ENCODE data around the gene CHGA.

CHGA gene

DNA sequence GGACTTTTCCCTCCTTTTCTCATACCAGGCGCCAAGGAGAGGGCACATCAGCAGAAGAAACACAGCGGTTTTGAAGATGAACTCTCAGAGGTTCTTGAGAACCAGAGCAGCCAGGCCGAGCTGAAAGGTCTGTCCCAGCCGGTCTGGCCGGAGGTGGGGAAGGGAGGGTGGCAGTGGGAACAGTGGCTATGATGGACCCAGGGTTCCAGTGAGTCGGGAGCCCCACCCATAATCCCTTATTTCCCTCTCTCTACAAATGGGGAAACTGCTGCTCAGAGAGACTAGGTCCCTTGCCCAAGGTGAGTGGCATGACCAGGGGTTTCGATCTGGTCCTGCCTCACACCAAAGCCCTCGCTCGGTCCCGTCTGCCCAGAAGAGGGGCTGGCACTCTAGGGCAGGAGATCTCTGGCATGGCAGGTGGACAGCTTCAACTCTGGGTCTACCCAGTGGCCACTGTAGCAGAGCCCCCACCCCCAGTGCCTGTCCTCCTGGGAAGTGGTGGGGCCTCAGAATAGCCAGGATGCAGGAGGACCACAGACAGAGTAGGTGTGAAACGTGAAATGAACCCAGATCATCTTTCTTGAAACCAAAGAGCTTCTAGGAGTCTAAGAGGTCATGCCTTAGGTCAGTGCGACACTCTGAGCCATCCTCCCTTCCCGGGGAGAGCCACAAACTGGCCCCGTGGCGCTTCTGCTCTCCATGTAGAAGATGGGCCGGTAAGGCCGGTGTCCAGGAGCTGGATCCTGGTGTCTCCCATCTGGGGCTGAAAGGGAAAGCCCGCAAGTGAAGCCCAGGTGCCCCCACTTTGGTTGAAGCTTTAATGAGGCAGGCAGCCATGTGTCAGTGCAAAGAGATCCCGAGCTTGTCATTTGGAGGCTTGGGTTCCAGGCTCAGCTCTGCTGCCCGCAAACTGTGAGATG, 7.0 kb downstream of the CHGA start:
- no peak for DNase-seq (ENCODE audit: low read depth in 2 of 2, low spot score in 1 of 2)

DNA sequence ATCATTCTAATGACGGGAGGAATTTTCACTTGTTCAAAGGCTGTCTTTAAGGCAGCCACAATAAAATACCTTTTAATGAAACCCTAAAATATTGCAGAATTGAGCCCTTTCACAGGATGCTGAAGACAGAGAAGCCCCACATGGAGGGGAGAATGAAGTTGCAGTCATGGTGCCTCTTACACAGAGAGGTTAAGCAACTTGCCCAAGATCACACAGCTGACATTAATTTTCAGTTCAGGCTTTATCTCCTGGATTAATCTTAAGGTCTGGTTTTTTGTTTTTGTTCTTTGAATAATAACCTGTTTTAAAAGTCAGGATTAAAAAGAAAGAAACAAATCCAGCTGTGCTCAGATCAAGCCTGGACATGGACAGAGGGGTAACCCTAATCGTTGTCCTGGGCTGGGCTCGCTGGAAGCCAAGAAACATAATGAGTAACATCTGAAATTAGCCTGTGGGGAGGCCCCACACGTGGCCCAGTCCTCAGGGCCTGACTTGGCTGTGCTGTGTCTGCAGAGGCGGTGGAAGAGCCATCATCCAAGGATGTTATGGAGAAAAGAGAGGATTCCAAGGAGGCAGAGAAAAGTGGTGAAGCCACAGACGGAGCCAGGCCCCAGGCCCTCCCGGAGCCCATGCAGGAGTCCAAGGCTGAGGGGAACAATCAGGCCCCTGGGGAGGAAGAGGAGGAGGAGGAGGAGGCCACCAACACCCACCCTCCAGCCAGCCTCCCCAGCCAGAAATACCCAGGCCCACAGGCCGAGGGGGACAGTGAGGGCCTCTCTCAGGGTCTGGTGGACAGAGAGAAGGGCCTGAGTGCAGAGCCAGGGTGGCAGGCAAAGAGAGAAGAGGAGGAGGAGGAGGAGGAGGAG, 8.0 kb downstream of the CHGA start:
- DNase-seq (ENCODE audit: low read depth in 2 of 2, low spot score in 1 of 2) = no peak

DNA sequence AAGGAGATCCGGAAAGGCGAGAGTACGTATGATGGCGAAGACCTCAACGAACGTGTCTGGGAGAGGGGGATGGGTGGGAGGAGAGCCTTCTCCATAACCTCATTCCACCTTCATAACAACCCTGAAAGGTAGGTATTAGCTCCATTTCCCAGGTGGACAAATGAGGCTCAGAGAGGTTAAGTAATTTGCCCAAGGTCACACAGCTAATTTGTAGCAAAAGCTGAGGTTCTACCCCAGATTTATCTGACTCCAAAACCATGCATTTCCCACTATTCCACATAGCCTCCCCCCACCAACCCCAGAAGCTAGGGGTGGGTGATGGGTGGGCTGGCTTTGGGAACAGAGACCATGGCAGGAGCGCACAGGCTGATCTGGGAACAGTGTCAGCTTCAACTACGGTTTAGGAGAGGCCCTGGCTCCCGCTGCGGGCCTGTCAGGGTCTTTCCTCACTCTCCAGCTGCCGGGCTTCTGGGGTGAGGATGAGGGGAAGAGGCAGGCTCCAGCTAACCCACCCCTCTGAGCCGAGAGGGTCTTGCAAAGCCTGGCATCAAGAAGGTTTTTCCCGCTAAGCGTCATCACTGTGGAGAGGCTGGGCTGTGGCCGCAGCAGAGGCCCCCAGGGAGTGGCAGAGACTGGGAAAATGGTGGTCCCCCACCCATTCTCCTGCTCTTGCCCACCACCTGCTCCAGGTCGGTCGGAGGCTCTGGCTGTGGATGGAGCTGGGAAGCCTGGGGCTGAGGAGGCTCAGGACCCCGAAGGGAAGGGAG, 8.9 kb downstream of the CHGA start:
- DNase-seq (ENCODE audit: low read depth in 2 of 2, low spot score in 1 of 2) = no peak

DNA sequence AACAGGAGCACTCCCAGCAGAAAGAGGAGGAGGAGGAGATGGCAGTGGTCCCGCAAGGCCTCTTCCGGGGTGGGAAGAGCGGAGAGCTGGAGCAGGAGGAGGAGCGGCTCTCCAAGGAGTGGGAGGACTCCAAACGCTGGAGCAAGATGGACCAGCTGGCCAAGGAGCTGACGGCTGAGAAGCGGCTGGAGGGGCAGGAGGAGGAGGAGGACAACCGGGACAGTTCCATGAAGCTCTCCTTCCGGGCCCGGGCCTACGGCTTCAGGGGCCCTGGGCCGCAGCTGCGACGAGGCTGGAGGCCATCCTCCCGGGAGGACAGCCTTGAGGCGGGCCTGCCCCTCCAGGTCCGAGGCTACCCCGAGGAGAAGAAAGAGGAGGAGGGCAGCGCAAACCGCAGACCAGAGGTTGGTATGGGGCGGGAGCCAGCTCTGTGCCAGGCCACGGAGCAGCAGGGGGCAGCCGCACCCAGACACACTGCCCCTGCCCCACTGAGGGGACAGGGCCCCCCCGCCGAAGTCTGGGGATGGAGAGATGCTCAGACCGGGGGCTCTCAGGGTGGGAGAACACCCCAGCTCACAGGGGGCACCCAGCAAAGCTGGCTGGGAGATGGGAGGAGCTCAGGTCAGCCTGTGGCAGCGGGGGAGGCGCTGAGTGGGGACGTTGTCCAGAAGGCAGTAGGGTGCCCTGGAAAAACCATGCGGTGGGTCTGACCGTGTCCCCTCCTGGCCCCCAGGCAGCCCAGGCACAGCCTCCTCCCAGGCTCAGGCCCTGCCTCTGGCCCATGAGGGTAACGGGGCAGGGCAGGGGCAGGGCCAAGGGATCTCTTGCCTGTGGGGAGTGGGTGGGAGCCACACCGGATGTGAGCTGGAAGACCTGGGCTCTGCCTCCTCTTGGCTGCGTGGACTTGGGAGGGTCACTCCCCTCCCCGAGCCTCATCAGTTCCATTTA, 9.8 kb downstream of the CHGA start:
- DNase-seq (ENCODE audit: low read depth in 2 of 2, low spot score in 1 of 2) = no peak

DNA sequence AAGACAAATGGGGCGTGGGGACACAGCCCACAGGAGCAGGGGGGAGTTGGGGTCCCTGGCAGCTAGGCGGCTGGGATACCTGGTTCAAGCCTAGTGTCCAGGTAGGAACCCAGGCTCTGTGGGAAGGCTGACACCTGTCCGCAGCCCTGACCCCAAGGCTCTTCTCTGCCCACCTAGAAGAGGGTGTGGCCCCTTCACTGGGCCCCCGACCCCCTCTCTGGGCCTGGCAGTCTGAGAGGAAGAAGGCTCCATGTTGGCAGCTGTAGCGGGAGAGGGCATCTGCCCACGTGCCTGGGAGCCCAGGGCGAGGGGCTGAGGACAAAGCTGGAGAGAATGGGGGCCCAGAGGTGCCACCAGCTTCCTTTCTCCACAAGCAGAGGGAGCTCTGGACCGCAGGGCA, 10.5 kb downstream of the CHGA start:
- DNase-seq (ENCODE audit: low read depth in 2 of 2, low spot score in 1 of 2) = no peak

DNA sequence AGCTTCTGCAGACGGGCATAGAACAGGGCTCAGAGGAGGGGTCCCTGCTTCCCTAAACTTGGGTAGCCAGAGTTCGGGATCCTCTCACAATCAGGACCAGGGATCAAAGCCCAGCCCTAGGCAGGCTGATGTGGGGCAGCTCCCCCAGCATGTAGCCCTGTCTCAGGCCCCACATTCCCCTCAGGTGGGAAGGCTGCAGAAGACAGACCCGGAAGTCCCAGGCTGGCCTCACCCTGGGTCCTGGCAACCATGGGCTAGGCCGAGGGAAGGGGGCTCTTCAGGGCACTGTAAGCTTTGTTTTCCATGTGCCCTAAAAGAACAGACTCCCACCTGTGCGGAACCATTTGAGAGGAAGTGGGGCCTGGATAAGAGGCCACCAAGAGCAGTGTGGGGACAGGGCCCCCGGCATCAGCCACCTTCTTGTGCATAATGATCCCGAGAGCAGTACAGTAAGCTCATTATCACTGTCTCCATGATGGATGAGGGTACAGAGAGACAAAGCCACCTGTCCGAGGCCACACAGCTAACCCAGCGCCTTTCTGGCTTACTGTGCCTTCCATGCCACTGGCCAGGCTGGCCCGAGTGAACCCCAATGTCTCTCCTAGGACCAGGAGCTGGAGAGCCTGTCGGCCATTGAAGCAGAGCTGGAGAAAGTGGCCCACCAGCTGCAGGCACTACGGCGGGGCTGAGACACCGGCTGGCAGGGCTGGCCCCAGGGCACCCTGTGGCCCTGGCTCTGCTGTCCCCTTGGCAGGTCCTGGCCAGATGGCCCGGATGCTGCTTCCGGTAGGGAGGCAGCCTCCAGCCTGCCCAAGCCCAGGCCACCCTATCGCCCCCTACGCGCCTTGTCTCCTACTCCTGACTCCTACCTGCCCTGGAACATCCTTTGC, 11.5 kb downstream of the CHGA start:
- no peak for DNase-seq (ENCODE audit: low read depth in 2 of 2, low spot score in 1 of 2)

DNA sequence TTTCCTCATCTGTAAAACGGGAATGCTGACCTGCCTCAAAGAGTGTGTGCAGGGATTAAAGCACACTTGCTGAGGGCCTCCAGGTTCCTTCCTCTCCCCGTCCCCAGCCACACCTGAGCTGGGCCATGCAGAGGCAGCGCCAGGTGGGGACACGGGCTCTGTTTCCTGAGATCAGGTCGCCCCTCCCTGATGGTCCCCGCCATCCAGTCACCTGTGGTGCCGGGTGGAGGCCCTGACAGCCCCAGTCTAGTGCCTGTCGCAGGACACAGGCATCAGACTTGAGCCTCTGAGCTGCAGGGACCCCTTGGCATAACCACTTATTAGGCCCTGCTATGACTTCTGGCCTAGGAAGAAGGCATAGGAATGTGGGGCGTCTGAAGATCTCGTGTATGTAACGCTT, 12.5 kb downstream of the CHGA start:
- no peak for DNase-seq (ENCODE audit: low read depth in 2 of 2, low spot score in 1 of 2)

DNA sequence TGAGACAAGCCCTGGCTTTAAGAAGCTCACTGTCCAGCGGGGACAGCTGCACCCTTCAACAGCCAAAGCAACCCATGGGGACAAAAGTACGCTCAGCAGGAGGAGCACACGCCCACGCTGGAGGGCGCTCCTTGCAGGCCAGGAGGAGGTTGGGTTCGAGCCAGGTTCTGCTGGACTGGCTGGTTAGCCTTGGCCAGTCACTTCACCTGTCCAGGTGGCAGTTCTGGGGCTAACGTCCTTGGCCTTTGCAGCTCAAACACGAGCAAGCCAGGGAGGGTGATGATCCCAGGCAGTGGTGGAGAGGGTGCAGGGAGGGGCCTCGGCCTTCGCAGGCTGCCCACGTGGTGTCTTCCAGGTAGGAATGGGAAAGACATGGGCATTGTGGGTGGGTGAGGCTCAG, 13.1 kb downstream of the CHGA start:
- no peak for DNase-seq (ENCODE audit: low read depth in 2 of 2, low spot score in 1 of 2)

DNA sequence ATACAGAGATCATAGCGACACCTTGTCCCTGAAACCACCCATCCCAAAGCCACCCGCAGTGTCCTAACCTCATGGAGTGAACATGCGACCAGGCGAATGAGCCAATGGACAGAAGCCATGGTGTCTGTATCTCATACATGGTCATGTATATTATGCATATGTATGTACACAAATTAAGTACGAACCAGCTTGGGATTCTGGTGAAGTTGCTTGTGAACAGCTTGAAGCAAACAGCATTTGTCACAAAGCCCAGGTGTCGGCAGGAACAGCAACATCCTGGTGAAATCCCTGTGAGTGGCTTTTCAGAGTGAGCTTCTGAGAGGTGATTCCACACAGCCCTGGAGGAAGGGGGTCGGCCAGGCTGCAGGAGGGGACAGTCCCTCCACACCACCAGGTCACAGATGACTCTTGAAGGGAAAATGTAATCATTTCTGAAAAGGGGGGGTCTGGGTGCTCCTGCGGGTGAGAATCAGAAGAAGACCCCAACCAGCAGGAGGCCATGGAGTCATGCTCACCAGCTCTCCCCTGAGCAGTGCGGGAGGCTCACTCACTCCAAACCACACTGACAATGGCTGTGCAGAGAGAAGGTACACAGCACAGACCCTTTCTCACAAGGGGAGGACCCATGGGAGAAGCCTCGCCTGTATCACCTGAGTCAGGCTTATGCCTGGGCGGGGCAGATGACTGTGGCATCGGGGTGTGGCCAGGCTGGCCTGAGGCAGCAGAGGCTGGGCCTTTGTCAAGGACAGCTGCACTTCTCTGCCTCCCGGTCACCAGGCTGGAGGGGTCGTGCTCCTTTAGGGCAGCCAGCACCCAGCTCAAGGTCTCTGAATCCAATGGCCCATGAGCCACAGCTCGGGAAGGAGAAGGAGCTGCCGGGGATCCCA, 14.3 kb downstream of the CHGA start:
- DNase-seq (ENCODE audit: low read depth in 2 of 2, low spot score in 1 of 2) = no peak

DNA sequence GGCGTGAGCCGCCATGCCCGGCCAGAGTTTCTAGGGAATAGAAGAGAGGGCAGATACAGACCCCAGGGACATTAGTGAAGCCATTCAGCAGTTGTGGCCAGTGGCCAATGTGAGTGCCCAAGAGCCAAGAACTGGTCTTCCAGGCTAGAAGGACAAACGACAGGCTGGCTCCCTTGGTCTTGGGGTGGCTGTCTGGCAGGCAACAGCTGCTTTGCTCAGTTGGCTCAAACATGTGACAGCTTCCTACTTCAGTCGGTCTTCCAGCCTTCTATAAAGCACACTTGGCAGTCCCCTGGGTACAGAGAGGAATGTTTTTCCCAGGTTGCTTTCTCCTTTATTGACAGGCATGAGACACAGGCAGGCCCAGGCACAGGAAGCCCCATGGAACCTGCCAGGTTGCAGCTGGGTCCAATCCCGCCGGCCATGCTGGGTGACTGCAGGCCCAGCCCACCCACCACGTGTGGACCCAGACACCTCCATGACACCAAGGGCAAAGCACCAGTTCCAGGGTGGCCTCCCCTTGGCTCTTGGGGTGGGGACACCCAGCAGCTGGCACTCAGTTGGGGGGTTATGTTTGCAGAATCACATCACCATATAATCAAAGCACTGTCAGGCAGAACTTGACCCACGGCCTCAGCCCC, 15.4 kb downstream of the CHGA start:
- no peak for DNase-seq (ENCODE audit: low read depth in 2 of 2, low spot score in 1 of 2)

DNA sequence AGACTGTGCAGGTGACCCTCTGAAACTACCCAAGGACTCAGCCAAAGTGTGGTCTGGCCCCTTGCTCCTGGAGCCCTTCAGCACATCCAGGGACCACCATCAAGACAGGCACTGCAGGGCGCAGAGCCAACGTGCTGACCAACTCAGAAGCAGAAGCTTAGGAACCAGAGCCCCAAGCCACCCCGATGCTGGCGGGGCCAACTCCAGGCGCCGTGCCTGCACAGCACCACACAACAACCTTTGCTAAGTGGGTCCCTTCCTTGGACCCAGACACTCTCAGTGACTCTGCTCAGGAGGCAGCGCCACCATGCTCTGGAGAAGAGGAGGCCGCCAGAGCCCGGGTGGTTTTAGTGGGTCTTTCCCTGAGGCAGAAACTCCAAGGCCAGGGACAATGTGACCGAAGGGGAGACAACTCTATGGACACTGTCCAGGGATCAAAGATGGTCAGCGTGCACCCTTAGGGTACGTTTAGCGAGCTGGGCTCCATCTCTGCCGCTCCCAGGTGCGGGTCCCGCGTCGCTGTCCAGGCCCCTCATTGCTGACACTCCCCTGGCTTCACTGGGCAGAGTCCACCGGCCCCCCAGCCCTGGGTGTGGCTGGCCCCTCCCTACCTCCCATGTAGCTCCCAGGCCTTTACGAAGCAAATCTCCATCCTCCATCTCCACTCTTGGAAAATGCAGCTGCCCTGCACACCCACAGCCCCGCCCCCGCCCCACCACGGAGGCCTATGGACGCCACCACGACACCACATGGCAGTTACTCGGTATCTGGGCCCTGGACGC, 16.1 kb downstream of the CHGA start:
- no peak for DNase-seq (ENCODE audit: low read depth in 2 of 2, low spot score in 1 of 2)

DNA sequence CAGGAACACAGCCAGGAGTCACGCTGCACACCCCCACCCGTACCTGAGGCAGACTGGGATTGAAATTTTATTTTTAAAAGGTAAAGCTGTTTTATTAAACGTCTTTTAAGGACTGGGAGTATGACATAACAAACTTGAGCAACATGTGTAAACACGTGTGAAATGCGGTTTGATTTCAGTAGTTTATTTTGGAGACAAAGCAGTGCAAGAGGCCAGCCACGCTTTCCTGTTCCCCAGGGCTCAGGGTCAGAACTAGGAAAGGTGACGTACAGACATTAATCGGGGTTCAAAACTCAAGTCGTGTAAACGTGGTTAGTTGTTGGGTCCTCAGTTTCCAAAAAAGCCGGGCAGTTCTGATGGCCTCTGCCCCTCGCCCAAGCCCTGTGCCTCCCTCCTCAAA, 16.7 kb downstream of the CHGA start:
- no peak for DNase-seq (ENCODE audit: low read depth in 2 of 2, low spot score in 1 of 2)

DNA sequence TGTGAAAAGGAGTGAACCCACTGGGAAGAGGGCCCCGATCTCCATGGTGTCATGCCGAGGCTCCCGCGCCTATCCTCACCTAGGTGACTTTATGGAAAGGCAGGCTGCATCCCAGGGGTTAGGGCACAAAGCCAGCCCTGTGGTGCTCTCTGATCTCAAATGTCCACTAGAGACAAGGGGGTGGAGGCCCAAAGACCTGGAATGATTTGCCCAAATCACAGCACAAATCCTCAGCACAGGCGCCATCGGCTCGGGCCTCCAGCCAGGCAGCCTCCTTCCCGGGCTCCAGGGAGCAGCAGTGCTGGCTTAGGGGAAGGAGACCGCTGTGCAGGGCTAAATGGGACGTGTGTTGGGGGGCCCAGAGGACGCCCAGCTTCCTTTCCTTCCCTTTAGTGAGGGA, 17.6 kb downstream of the CHGA start:
- no peak for DNase-seq (ENCODE audit: low read depth in 2 of 2, low spot score in 1 of 2)

DNA sequence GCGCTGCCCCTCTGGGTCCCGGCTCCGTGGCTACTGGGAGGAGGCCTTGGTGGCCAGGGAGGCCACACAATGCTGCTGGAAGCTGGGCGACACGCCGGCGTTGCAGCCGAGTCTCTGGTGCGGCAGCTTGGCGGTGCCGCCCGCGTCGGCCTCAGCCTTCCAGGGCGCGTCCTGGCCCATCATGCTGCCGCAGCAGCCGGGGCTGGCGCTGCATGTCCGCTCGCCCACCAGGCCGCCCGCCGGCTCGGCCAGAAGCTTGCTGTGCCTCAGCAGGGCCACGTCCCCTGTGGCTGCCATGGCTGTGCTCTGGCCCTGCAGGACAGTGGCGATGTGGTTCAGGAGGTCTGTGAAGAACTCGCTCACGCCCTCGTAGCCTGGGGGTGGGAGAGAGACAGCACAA, 18.6 kb downstream of the CHGA start:
- DNase-seq (ENCODE audit: low read depth in 2 of 2, low spot score in 1 of 2) = no peak

DNA sequence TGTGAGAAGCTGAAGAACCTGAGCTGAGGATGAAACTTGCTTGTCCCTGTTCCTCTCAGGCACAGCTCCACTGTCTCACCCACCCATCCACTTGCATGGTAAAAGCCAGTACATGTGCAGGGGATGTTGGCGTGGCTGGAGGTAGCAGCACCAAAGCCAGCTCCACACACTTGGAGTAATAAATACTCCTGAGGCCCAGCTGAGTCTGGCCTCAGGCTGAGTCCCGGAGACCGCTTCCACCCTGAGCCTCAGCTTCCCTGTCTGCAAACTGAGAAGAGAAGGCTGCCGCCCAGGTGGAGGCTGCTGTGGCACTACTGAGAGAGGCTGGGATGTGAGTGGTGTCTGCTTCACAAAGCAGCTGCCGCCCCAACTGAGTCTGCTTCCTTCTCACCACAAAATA, 19.2 kb downstream of the CHGA start:
- DNase-seq (ENCODE audit: low read depth in 2 of 2, low spot score in 1 of 2) = no peak

DNA sequence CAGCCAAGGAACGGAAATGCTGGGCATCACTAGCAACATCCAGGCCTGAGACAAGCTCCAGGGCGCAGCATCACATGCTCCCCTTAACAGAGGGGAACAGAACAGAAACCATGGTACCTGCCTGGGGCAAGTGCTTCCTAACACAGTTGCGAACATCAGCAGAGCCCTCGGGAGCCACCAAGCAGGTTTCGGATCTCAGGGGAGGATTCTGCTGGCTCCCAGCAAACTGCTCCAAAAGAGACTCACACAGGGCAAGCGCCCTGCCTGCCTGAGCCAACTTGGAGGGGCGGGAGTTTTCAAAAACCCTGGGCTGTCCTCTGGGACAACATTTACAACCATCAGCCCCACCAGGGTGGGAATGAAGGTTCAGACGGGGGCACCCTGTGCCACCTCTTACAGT, 19.6 kb downstream of the CHGA start:
- no peak for DNase-seq (ENCODE audit: low read depth in 2 of 2, low spot score in 1 of 2)

All from stimulated activated CD8-positive, alpha-beta memory T cell treated with anti-CD3 and anti-CD28 coated beads, Interleukin-4, amount 100 ng/mL, for 4 hours (primary cell).